ENCODE data around the gene ADGRB2. TPM values are rescaled to one million over a fixed set of nuclear protein-coding genes. Genes with fewer than 3 reads are reported as not detected.

The ADGRB2 gene
- total RNA-seq, 1 experiment from 2014 or later: 10.9 TPM

DNA sequence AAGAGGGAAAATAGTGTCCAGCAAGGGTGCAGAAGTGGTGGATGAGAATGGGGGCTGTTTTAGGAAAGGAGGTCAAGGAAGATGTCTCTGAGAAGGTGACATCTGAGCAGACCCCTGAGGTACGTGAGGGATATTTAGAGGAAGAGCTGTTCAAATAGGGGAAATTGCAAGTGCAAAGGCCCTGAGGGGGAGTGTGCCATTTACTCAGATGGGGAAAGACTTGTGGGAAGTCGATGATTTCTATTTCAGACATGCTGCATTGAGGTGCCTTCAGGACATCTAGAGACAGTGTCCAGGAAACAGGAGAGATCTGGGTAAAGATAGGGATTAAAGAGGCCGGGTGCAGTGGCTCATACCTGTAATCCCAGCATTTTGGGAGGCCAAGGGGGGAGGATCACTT, 10.4 kb upstream of the ADGRB2 start:
- no peaks in the 10 kb centered on the region for H3K79me2 ChIP-seq (ENCODE audit: insufficient read depth, low read length)
- no peak overlapping the region for H3K14ac ChIP-seq (ENCODE audit: insufficient read depth, low read length)
- H4K8ac ChIP-seq (replicated peaks; ENCODE audit: insufficient read length, low read depth, low read length): no peak overlapping the region
- WGBS (ENCODE audit: extremely low coverage, insufficient read length, low lambda C conversion rate): no CpG with 5 or more reads among the region's 3 CpGs
- no peak overlapping the region for H3K4ac ChIP-seq (ENCODE audit: low read depth, low read length)
- H3K27me3 ChIP-seq (ENCODE audit: insufficient read depth, low read length): peaks cover 38% of the 10 kb centered on the region
- H3K23ac ChIP-seq (ENCODE audit: insufficient read length, low read depth, low read length): no peak overlapping the region
- peaks cover 86% of the 10 kb centered on the region for H3K27me3 Mint-ChIP-seq (ENCODE audit: low read depth)
- H4K20me1 ChIP-seq (ENCODE audit: control insufficient read depth, insufficient read depth, insufficient read length): no peaks in the 10 kb centered on the region
- H3K4me3 Mint-ChIP-seq: no peak overlapping the region
- H4K5ac ChIP-seq (ENCODE audit: insufficient read length, low read depth, low read length): no peak overlapping the region
- H2AK5ac ChIP-seq (ENCODE audit: insufficient read length, low read length): no peak overlapping the region
- DNase-seq: no peak
- peaks cover 21 to 44% of the 10 kb centered on the region in 2 experiments for H3K4me1 Mint-ChIP-seq
- H2BK120ac ChIP-seq (ENCODE audit: low read depth, low read length, poor library complexity, severe bottlenecking): no peak overlapping the region
- peaks cover 7% of the 10 kb centered on the region for H3K23me2 ChIP-seq (ENCODE audit: insufficient read length, low read depth, low read length, poor library complexity, severe bottlenecking)
- no peaks in the 10 kb centered on the region for H3K79me1 ChIP-seq (ENCODE audit: insufficient read depth, low read depth, low read length, poor library complexity, severe bottlenecking)
- H3K4me1 ChIP-seq (ENCODE audit: insufficient read depth, low read length): no peaks in the 10 kb centered on the region
- H3K9me3 Mint-ChIP-seq: no peaks in the 10 kb centered on the region; a peak in 1 of 5 replicates
- no peak overlapping the region for H2BK15ac ChIP-seq (ENCODE audit: low read depth, low read length)
- no peak overlapping the region for H3K18ac ChIP-seq (ENCODE audit: insufficient read length, low read depth, low read length)
- no peak overlapping the region for H3K4me2 ChIP-seq (ENCODE audit: insufficient read depth, insufficient read length, low read length)
- no peak overlapping the region for H2BK5ac ChIP-seq (ENCODE audit: insufficient read length, low read length)
- no peak overlapping the region for H2BK20ac ChIP-seq (ENCODE audit: low read depth, low read length, poor library complexity, severe bottlenecking)
- no peaks in the 10 kb centered on the region for H3K9me3 ChIP-seq (ENCODE audit: control insufficient read depth, low read depth, low read length)
- no peak overlapping the region for H2AFZ ChIP-seq (ENCODE audit: low read length)
- H4K91ac ChIP-seq (ENCODE audit: insufficient read length, low read depth, low read length): no peak overlapping the region
- no peak overlapping the region for H3K27ac Mint-ChIP-seq
- no peak overlapping the region for H2BK12ac ChIP-seq (ENCODE audit: insufficient read length, low read depth, low read length)
- H3T11ph ChIP-seq (ENCODE audit: low read length): no peak overlapping the region
- H3K36me3 Mint-ChIP-seq (ENCODE audit: insufficient read depth in 1 of 3, low read depth in 3 of 3): no peaks in the 10 kb centered on the region
- TF ChIP-seq, protein P1, sequence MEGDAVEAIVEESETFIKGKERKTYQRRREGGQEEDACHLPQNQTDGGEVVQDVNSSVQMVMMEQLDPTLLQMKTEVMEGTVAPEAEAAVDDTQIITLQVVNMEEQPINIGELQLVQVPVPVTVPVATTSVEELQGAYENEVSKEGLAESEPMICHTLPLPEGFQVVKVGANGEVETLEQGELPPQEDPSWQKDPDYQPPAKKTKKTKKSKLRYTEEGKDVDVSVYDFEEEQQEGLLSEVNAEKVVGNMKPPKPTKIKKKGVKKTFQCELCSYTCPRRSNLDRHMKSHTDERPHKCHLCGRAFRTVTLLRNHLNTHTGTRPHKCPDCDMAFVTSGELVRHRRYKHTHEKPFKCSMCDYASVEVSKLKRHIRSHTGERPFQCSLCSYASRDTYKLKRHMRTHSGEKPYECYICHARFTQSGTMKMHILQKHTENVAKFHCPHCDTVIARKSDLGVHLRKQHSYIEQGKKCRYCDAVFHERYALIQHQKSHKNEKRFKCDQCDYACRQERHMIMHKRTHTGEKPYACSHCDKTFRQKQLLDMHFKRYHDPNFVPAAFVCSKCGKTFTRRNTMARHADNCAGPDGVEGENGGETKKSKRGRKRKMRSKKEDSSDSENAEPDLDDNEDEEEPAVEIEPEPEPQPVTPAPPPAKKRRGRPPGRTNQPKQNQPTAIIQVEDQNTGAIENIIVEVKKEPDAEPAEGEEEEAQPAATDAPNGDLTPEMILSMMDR (conservative IDR thresholded peaks at IDR 0.05): no peak
- H3K9ac ChIP-seq (ENCODE audit: extremely low read depth, insufficient read length, low read length): no peak overlapping the region
- H3K56ac ChIP-seq (ENCODE audit: insufficient read length, low read depth, low read length): no peak overlapping the region
- no peak overlapping the region for H3K27ac ChIP-seq (ENCODE audit: insufficient read length, low read depth, low read length)
